Immature natural killer cell (primary cell): ENCODE measurements around the gene VIT. TPM values are rescaled to one million over a fixed set of nuclear protein-coding genes. Genes with fewer than 3 reads are reported as not detected.

Source experiments
- DNase-seq, 3 donors: peaks; one replicate each; pipeline ENCODE4 v3.0.0; 2022; ENCODE audit warnings: mixed read lengths in 1 of 3
- H3K27ac Mint-ChIP-seq, 6 donors: one replicate each; pipeline ENCODE4 v1.8.0; 2020; ENCODE audit warnings: mixed read lengths in 6 of 6, mild to moderate bottlenecking in 5 of 6, inconsistent platforms in 4 of 6, moderate library complexity in 3 of 6
- H3K27me3 Mint-ChIP-seq, 3 donors: one replicate each; pipeline ENCODE4 v1.8.0; 2020 to 2021; ENCODE audit warnings: low read depth in 3 of 3, mild to moderate bottlenecking in 3 of 3, mixed read lengths in 3 of 3, moderate library complexity in 3 of 3, inconsistent platforms in 1 of 3
- H3K36me3 Mint-ChIP-seq, 3 donors: one replicate each; pipeline ENCODE4 v1.8.0; 2020; ENCODE audit warnings: mixed read lengths in 3 of 3, inconsistent platforms in 2 of 3, mild to moderate bottlenecking in 2 of 3
- H3K4me1 Mint-ChIP-seq, 2 donors: one replicate each; pipeline ENCODE4 v1.8.0; 2020; ENCODE audit warnings: inconsistent platforms in 2 of 2, mild to moderate bottlenecking in 2 of 2, mixed read lengths in 2 of 2, moderate library complexity in 1 of 2
- H3K4me3 Mint-ChIP-seq, 5 donors: one replicate each; pipeline ENCODE4 v1.8.0; 2020; ENCODE audit warnings: mild to moderate bottlenecking in 5 of 5, mixed read lengths in 5 of 5, inconsistent platforms in 3 of 5, moderate library complexity in 3 of 5
- H3K9me3 Mint-ChIP-seq, 6 donors: one replicate each; pipeline ENCODE4 v1.8.0; 2020; ENCODE audit warnings: mild to moderate bottlenecking in 6 of 6, mixed read lengths in 6 of 6, inconsistent platforms in 4 of 6, moderate library complexity in 3 of 6
- polyA plus RNA-seq, 3 donors: library from polyadenylated mRNA; unstranded; fragments of 300-500 nt; fragmentation: Illumina TruSeq; gene quantifications; one replicate each; pipeline ENCODE4 v1.2.3, GENCODE V29; 2021

Gene VIT, protein sequence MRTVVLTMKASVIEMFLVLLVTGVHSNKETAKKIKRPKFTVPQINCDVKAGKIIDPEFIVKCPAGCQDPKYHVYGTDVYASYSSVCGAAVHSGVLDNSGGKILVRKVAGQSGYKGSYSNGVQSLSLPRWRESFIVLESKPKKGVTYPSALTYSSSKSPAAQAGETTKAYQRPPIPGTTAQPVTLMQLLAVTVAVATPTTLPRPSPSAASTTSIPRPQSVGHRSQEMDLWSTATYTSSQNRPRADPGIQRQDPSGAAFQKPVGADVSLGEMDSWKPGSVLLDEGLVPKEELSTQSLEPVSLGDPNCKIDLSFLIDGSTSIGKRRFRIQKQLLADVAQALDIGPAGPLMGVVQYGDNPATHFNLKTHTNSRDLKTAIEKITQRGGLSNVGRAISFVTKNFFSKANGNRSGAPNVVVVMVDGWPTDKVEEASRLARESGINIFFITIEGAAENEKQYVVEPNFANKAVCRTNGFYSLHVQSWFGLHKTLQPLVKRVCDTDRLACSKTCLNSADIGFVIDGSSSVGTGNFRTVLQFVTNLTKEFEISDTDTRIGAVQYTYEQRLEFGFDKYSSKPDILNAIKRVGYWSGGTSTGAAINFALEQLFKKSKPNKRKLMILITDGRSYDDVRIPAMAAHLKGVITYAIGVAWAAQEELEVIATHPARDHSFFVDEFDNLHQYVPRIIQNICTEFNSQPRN
- 1 to 10 TPM in 2 of 3 donors, not detected in 1; 1.2 to 4.7 TPM for polyA plus RNA-seq

DNA sequence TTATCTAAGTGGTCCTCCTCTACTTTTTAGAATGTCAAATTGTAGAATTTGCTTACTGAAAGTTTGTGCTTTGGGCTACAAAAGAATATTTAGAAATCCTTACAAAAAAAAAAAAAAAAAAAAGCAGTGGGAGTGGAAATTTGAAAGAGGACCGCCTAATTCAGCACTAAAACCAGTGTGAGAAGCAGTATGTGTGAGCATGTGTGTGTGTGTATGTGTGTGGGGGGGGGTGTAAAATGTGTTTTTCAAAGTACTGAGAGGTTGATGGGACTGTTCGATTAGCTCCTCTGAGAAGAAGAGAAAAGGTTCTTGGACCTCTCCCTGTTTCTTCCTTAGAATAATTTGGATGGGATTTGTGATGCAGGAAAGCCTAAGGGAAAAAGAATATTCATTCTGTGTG, at the start of gene VIT:
Gene VIT (plus strand): TSS at position 175 of the 400 bp plus-strand sequence. CDS start 19,664 bp downstream, outside the sequence.
- Mint-ChIP-seq H3K36me3 (no peaks in the 10 kb centered on the region), H3K9me3 (no peaks in the 10 kb centered on the region), H3K4me1 (no peaks in the 10 kb centered on the region), H3K4me3 (no peak within 1 kb of the TSS), H3K27ac (no peak within 1 kb of the TSS), H3K27me3 (peaks cover 0 to 4% (median 0%) of the 10 kb centered on the region in 3 donors)
- no peak for DNase-seq

DNA sequence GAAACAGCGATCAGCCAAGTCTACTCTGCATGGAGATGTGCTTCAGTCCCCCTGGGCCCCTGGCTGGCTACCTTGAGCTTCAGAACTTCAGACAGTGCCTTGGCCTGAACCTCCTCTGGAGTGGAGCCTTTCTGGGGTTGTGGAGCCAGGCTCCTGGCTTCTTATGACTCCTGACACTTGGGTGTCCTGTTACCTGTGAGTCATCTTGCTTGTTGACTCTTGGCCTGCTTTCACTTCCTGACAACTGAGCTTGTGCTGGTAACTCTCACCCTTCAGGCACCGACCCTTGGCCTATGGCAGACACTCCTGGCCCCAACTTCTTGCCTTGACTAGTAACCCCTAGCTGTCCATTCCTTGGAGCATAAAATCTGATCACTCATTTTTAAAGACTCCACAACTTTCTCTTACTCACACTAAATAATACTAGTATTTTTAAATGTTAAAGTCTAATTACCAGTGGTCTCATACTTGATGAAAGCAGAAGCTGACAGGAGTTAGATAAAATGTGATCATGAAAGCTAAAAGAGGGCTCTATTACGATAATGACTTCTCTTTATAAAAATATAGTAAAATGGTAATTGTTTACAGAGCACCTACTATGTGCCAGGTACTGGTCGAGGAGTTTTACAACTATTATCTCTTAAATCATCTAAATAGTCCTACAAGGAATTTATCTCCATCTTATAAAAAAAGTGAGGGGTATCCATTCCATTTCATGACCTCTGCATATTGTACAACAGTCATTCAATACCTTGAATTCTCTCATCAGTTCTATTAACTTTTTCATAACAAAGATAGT, 46.3 kb upstream of the VIT start:
- Mint-ChIP-seq H3K9me3 (no peaks in the 10 kb centered on the region), H3K4me3 (no peak overlapping the region), H3K4me1 (no peaks in the 10 kb centered on the region), H3K36me3 (no peaks in the 10 kb centered on the region), H3K27me3 (peaks cover 2 to 4% (median 2%) of the 10 kb centered on the region in 3 donors), H3K27ac (no peak overlapping the region)
- no peak for DNase-seq

DNA sequence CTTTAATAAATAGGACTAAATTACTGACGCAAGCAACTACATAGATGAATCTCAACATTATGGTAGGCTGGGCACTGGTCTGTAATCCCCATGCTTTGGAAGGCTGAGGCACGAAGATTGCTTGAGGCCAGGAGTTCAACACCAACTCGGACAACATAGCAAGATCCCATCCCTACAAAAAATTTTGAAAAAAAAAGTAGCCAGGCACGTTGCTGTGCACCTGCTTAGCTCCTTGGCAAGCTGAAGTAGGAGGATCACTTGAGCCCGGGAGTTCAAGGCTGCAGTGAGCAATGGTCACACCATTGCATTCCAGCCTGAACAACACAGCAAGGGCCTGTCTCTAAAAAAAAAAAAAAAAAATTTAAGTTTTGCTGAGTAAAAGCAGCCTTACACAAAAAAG, 43.4 kb upstream of the VIT start:
- H3K4me3 Mint-ChIP-seq, result no peak overlapping the region

DNA sequence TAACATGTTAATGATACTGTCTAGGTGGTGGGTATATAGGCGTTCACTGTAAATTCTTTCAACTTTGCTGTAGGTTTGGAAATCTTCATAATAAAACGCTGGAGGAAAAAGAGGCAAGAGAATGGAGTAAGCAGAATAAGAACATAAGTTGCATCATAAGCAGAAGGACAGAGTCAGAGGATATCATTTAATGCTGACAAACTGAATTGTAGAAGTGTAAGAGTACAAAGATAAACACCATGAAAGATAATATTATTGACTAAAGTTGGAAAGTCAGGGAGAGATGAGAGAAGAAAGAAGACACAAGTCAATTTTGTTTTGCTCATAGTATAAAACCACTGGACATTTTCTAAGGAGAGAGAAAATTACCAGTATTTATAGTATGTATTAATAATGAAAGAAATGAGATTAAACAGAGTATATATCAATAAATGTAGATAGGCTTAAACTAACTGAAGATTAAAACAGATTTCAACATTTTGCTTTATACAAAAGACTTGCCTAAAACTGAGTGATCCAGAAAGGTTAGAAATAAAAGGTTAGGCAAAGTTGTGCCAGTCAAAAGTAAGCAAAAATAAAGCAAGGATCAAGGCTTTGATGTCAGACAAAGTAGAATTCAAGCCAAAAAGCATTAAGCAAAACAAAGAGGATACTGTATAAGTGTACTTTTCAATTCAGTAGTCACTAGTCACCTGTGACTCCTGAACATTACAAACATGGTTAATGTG, 42.4 kb upstream of the VIT start:
- Mint-ChIP-seq H3K27ac (no peak overlapping the region), H3K9me3 (no peaks in the 10 kb centered on the region), H3K27me3 (peaks cover 2 to 4% (median 2%) of the 10 kb centered on the region in 3 donors), H3K36me3 (no peaks in the 10 kb centered on the region), H3K4me1 (no peaks in the 10 kb centered on the region), H3K4me3 (no peak overlapping the region)
- DNase-seq, result no peak

More for the DNA sequence above, 43.4 kb upstream of the VIT start:
- Mint-ChIP-seq H3K36me3 (no peaks in the 10 kb centered on the region), H3K27me3 (peaks cover 2 to 4% (median 2%) of the 10 kb centered on the region in 3 donors), H3K27ac (no peak overlapping the region), H3K4me1 (no peaks in the 10 kb centered on the region), H3K9me3 (no peaks in the 10 kb centered on the region)
- no peak for DNase-seq

DNA sequence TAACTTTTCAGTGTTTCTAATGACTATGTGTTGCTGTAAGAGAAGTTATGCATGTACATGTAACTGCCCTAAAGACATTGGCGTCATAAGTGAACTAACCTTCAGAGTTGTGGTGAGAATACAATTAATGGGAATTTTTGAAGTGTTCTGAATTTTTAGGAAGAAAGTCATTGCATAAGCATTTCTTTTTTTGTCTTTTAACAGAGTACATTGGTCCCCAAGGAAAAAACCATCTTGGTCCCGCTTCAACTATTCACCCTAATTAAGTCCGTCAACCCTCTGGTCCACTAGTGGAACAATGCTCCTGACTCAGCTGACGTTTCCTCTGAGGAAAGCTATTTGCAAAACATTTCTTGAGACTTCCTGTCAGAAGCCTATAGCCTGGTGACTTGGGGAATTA, 41.1 kb upstream of the VIT start:
- H3K4me1 Mint-ChIP-seq, result no peaks in the 10 kb centered on the region
- no peaks in the 10 kb centered on the region for H3K9me3 Mint-ChIP-seq
- H3K27ac Mint-ChIP-seq, result no peak overlapping the region
- no peak for DNase-seq
- no peak overlapping the region for H3K4me3 Mint-ChIP-seq
- H3K27me3 Mint-ChIP-seq, result peaks cover 2 to 4% (median 2%) of the 10 kb centered on the region in 3 donors
- H3K36me3 Mint-ChIP-seq, result no peaks in the 10 kb centered on the region

DNA sequence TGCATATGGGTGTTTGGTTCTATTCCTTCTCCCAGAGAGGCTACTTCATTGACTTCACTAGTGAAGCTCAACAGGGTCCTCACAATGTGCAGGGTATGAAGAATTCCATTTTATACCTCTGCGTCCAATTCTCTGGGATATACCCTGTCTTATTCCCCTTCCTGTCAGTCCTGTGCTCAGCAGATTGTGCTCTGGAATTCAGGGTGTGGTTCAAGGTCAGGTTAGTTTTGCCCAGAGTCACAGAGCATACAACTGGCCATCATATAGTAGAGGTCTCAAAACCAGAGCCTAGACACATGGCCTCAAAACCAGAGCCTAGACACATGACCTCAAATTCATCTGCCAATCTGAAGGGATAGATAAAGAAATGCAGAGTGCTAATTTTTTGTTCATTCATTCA, 38.8 kb upstream of the VIT start:
- no peak overlapping the region for H3K27ac Mint-ChIP-seq
- no peaks in the 10 kb centered on the region for H3K36me3 Mint-ChIP-seq
- H3K4me1 Mint-ChIP-seq, result no peaks in the 10 kb centered on the region
- no peaks in the 10 kb centered on the region for H3K9me3 Mint-ChIP-seq
- no peak for DNase-seq
- no peak overlapping the region for H3K4me3 Mint-ChIP-seq
- H3K27me3 Mint-ChIP-seq, result peaks cover 0 to 1% (median 0%) of the 10 kb centered on the region in 3 donors

DNA sequence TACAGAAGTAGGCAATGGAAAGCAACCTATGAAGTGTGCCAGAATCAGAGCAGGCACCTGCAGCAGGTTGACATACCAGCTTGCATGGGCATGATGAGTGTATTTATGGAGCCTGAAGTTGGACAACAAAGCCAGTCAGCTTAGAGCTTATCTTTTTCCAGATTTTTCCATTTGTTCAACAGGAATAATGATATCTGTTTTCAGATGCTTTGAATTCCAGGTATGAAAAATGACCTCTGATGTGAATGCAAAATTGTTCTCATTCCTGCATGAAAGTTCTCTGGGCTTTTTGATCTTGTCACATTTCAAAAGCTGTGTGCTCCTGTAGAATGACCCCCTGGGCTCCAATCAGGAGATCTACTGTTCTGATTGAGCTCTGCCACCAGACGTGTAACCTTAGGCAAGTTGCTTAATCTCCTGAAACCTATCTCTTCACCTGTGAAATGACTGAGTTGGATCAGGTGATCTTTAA, 38.2 kb upstream of the VIT start:
- Mint-ChIP-seq H3K9me3 (no peaks in the 10 kb centered on the region), H3K27me3 (no peaks in the 10 kb centered on the region), H3K36me3 (no peaks in the 10 kb centered on the region), H3K27ac (no peak overlapping the region), H3K4me1 (no peaks in the 10 kb centered on the region), H3K4me3 (no peak overlapping the region)
- DNase-seq, result no peak

DNA sequence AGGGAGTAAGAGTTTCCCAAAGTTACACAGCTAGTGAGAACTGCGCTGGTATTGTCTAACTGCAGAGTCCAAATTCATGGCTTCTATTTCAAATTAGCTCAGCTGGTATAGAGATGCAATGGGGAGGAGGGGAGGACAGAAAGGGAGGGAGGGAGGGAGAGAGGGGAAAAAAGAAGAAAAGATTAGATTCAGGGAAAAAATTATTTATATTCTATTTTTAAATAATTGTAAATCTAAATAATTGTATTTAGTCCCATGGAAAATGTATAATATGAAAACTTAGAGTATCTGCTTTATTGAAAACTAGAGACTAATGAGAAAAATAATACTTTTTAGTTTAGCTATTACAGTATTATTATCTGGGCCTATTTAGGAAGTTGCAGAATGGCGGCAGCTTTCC, 37.3 kb upstream of the VIT start:
- H3K36me3 Mint-ChIP-seq, result no peaks in the 10 kb centered on the region

DNA sequence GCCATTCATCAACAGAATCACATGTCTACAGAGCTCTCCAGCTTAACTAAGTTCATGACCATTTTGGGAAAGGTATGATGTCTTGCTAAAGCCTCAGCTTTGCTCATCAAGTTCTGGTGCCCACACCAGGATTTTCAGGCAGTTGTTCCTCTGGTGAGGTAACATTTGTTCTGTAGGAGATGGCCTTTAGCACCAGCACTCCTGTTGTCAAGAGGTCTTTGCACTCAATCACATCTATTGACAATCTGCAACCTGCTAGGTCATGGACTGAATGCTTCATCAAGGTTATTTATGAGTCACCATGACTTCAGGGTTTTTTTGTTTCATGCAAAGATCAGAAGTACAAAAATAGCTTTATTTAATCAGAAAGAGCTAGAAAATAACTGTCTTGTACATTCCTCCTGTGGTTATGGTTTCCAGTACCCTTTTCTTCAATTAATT, 36.6 kb upstream of the VIT start:
- DNase-seq, result no peak
- Mint-ChIP-seq H3K9me3 (no peaks in the 10 kb centered on the region), H3K4me3 (no peak overlapping the region), H3K36me3 (no peaks in the 10 kb centered on the region), H3K27me3 (no peaks in the 10 kb centered on the region), H3K27ac (no peak overlapping the region), H3K4me1 (no peaks in the 10 kb centered on the region)

More for the DNA sequence above, 37.3 kb upstream of the VIT start:
- Mint-ChIP-seq H3K4me1 (no peaks in the 10 kb centered on the region), H3K4me3 (no peak overlapping the region), H3K27ac (no peak overlapping the region), H3K27me3 (no peaks in the 10 kb centered on the region), H3K9me3 (no peaks in the 10 kb centered on the region)
- DNase-seq, result no peak

DNA sequence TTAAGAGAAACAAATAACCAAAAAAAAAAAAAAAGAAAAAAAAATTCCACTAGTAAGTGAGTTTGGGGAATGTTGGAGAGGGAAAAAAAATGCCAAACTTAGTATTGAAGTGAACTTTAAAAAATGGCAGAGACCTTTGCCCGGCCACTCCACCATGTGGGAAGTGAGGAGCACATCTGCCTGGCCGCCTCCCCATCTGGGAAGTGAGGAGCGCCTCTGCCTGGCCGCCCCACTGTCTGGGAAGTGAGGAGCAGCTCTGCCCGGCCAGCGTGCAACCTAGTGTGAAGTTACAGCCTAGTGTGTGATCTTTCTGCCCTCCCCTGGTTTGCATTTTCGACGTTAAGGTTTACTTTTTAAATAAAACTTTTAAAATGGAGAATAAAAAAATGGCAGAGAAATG, 33.9 kb upstream of the VIT start:
- DNase-seq, result no peak
- H3K4me1 Mint-ChIP-seq, result no peaks in the 10 kb centered on the region
- no peaks in the 10 kb centered on the region for H3K36me3 Mint-ChIP-seq
- H3K27me3 Mint-ChIP-seq, result peaks cover 0 to 2% (median 0%) of the 10 kb centered on the region in 3 donors
- no peak overlapping the region for H3K4me3 Mint-ChIP-seq
- H3K27ac Mint-ChIP-seq, result no peak overlapping the region
- no peaks in the 10 kb centered on the region for H3K9me3 Mint-ChIP-seq

DNA sequence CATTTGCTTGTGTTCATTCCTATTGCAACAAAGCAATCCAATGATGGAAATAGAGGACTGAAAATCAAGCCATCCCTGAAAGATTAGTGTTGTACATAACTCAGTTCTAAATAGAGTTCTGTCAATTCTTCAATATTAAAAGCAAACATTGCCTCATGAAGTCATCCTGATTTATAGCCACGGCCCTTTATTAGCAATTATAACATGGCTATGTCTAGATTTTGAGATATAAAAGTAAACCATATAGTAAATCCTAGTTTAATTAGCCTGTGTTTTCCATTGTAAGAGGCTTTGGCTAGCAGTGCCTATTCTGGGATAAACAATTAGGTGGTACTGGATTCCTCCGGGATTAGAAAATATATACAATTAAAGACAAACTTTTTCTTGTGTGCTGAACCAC, 33.2 kb upstream of the VIT start:
- Mint-ChIP-seq H3K36me3 (no peaks in the 10 kb centered on the region), H3K27ac (no peak overlapping the region), H3K27me3 (peaks cover 0 to 6% (median 3%) of the 10 kb centered on the region in 3 donors), H3K4me1 (no peaks in the 10 kb centered on the region), H3K4me3 (no peak overlapping the region), H3K9me3 (no peaks in the 10 kb centered on the region)
- DNase-seq, result no peak

DNA sequence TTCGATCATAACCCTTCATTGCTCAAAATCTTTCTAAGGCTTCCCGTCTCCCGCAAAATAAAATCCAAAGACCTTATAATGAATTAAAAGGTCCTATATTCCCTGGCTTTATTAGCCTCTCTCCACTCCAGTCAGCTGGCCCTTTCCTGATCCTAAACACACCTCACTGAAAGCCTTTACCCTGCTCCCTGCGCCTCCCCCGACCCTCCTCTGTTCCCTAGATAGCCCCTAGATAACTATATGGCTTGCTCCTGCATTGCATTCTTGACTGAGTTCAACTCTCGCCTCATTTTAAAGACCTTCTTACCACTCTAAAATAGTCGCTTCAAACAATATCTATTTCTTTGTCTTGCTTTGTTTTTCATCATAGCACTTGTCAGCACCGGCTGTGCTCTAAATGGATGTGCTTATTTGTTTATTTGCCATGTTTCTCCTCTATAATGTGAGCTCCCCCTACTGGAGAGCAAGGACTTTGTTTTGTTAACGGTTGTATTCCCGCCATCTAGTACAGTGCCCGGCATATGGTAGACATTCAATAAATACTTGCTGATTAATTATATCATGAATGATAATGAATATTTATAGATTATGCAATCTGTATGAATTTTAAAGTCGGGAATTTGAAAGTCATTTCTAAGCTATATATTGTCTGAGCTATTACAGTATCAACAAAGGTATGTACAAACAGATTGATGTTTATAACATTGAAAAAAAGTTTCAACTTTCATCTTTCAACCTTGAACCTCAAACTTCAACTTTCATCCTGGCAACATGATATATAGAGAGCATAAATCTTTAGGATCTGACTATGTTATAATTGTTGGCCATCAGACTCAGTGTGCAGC, 32.4 kb upstream of the VIT start:
- Mint-ChIP-seq H3K36me3 (no peaks in the 10 kb centered on the region), H3K27ac (no peak overlapping the region), H3K9me3 (no peaks in the 10 kb centered on the region), H3K4me3 (no peak overlapping the region), H3K4me1 (no peaks in the 10 kb centered on the region), H3K27me3 (peaks cover 0 to 6% (median 3%) of the 10 kb centered on the region in 3 donors)
- peak; percentile 11 to 44 (median 26) for DNase-seq

DNA sequence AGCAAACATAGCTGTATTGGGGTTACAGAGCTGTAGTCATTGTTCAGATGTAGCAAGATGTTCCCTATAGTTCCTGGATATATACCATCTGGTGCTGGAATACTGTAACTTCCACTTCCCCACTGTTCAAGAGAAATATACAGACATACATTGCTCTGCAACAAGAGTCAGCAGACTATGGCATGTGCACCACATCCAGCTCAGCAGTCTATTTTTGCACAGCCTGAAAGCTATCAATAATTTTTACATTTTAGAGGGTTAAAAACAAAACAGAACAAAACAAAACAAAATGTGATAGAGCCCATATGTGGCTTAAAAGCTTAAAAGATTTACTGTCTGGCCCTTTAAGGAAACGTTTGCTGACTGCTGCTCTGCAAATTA, 31.8 kb upstream of the VIT start:
- H3K27ac Mint-ChIP-seq, result no peak overlapping the region
- no peaks in the 10 kb centered on the region for H3K4me1 Mint-ChIP-seq
- no peaks in the 10 kb centered on the region for H3K36me3 Mint-ChIP-seq
- no peak overlapping the region for H3K4me3 Mint-ChIP-seq
- no peaks in the 10 kb centered on the region for H3K9me3 Mint-ChIP-seq
- H3K27me3 Mint-ChIP-seq, result peaks cover 0 to 6% (median 3%) of the 10 kb centered on the region in 3 donors
- DNase-seq, result no peak
